Stimulated activated CD8-positive, alpha-beta memory T cell treated with anti-CD3 and anti-CD28 coated beads, Interleukin-2, amount 100 ng/mL, for 1 hour (primary cell): Measurements from ENCODE around the gene PDE1A.

Experiments
- DNase-seq, 2 donors: peaks; one replicate each; pipeline ENCODE4 v3.0.0-alpha.2; 2020; ENCODE audit warnings: low read depth in 2 of 2

Gene PDE1A

GRCh38 chr2:182267971-182268370 lies 158.9 kb downstream of the PDE1A start:
- no peak for DNase-seq

GRCh38 chr2:182266909-182267308 lies 159.9 kb downstream of the PDE1A start:
- DNase-seq: no peak

GRCh38 chr2:182265718-182266117 lies 161.1 kb downstream of the PDE1A start:
- DNase-seq: no peak

GRCh38 chr2:182261860-182262387 lies 164.9 kb downstream of the PDE1A start:
- no peak for DNase-seq

- DNase-seq: no peak
These were observed 167.1 kb downstream of the PDE1A start for GRCh38 chr2:182259629-182260150.

- DNase-seq: no peak
These were observed 174.3 kb downstream of the PDE1A start for GRCh38 chr2:182252534-182252933.

GRCh38 chr2:182248898-182249297 lies 177.9 kb downstream of the PDE1A start:
- DNase-seq: no peak

- no peak for DNase-seq
These were observed 178.5 kb downstream of the PDE1A start for GRCh38 chr2:182248362-182248761.

GRCh38 chr2:182247831-182248230 lies 179.0 kb downstream of the PDE1A start:
- DNase-seq: no peak

- no peak for DNase-seq
These were observed 180.9 kb downstream of the PDE1A start for GRCh38 chr2:182245963-182246362.

GRCh38 chr2:182242609-182243008 lies 184.2 kb downstream of the PDE1A start:
- no peak for DNase-seq

GRCh38 chr2:182241936-182242335 lies 184.9 kb downstream of the PDE1A start:
- DNase-seq: no peak

- DNase-seq: no peak
These were observed 185.9 kb downstream of the PDE1A start for GRCh38 chr2:182240862-182241371.

- DNase-seq: no peak
These were observed 196.3 kb downstream of the PDE1A start for GRCh38 chr2:182230561-182230960.

GRCh38 chr2:182229297-182229696 lies 197.5 kb downstream of the PDE1A start:
- DNase-seq: no peak

GRCh38 chr2:182228741-182229140 lies 198.1 kb downstream of the PDE1A start:
- DNase-seq: no peak

GRCh38 chr2:182228073-182228473 lies 198.8 kb downstream of the PDE1A start:
- DNase-seq: no peak

GRCh38 chr2:182226807-182227206 lies 200.0 kb downstream of the PDE1A start:
- no peak for DNase-seq

- no peak for DNase-seq
These were observed 202.2 kb downstream of the PDE1A start for GRCh38 chr2:182224669-182225068.

GRCh38 chr2:182220998-182221397 lies 205.8 kb downstream of the PDE1A start:
- DNase-seq: no peak

- no peak for DNase-seq
These were observed 206.5 kb downstream of the PDE1A start for GRCh38 chr2:182220335-182220734.

GRCh38 chr2:182210669-182211068 lies 216.2 kb downstream of the PDE1A start:
- DNase-seq: no peak

GRCh38 chr2:182208421-182208820 lies 218.4 kb downstream of the PDE1A start:
- no peak for DNase-seq
